OCI-LY7 (cell line): ENCODE measurements around the gene PARD3B. TPM values are rescaled to one million over a fixed set of nuclear protein-coding genes. Genes with fewer than 3 reads are reported as not detected.

ENCODE experiments used
- BruUV-seq: library from RNA; stranded (reverse); fragments of 400-500 nt; replicated peaks from 2 replicates; lab custom pipeline; 2021; lab: Mats Ljungman, UMichigan
- CTCF ChIA-PET: fragments of 300-600 bp; sonication (Branson Sonifier 250); formaldehyde crosslinking; loops from one replicate; lab custom pipeline; 2022; ENCODE audit warnings: antibody characterized with exemption; ENCODE audit not compliant: unreplicated experiment; lab: Charles Lee
- POLR2A ChIA-PET: fragments of 300-600 bp; sonication (Branson Sonifier 250); formaldehyde crosslinking; loops from one replicate; lab custom pipeline; 2022; ENCODE audit warnings: antibody characterized with exemption; lab: Charles Lee
- DNase-seq: peaks from one replicate; pipeline ENCODE4 v3.0.0-alpha.2; 2015; ENCODE audit warnings: low spot score
- H2AFZ ChIP-seq: fragments of 200-600 bp; sonication (generic), shearing (Covaris generic); 2 replicates; pipeline ENCODE4 v1.6.1; 2014; ENCODE audit warnings: mild to moderate bottlenecking, antibody characterized with exemption, low read length, moderate library complexity
- H3K27ac ChIP-seq: fragments of 200-600 bp; sonication (generic); 2 replicates; pipeline ENCODE4 v1.5.1; 2014; ENCODE audit warnings: mixed run types, low read depth, mild to moderate bottlenecking, moderate library complexity, low read length, inconsistent platforms; ENCODE audit not compliant: poor library complexity, severe bottlenecking
- H3K36me3 ChIP-seq: fragments of 200-600 bp; sonication (generic); 2 replicates; pipeline ENCODE4 v1.6.1; 2014; ENCODE audit warnings: mild to moderate bottlenecking, antibody characterized with exemption, low read length, moderate library complexity, mixed read lengths; ENCODE audit not compliant: insufficient read depth
- H3K4me1 ChIP-seq: fragments of 200-600 bp; sonication (generic); 2 replicates; pipeline ENCODE4 v1.5.1; 2014; ENCODE audit warnings: mild to moderate bottlenecking, low read length; ENCODE audit not compliant: insufficient read depth, poor library complexity, severe bottlenecking
- H3K4me2 ChIP-seq: fragments of 200-600 bp; sonication (generic); 2 replicates; pipeline ENCODE4 v1.6.1; 2014; ENCODE audit warnings: mild to moderate bottlenecking, low read length
- H3K4me3 ChIP-seq: fragments of 200-600 bp; sonication (generic); 2 replicates; pipeline ENCODE4 v1.5.1; 2014; ENCODE audit warnings: mild to moderate bottlenecking, low read depth, low read length; ENCODE audit not compliant: poor library complexity, severe bottlenecking
- H3K79me2 ChIP-seq: fragments of 200-600 bp; sonication (generic); 2 replicates; pipeline ENCODE4 v1.6.1; 2016; ENCODE audit warnings: low read depth, mild to moderate bottlenecking, low read length, moderate library complexity, mixed read lengths; ENCODE audit not compliant: insufficient read depth
- H3K9me2 ChIP-seq: fragments of 200-600 bp; sonication (generic); 2 replicates; pipeline ENCODE4 v1.6.1; 2016; ENCODE audit warnings: mild to moderate bottlenecking, low read length, mixed read lengths; ENCODE audit not compliant: insufficient read depth
- H3K9me3 ChIP-seq: fragments of 200-600 bp; sonication (generic); 2 replicates; pipeline ENCODE4 v1.6.1; 2014; ENCODE audit warnings: mild to moderate bottlenecking, mixed run types, low read length, mixed read lengths
- H4K20me1 ChIP-seq: fragments of 200-600 bp; sonication (generic); 2 replicates; pipeline ENCODE4 v1.6.1; 2014; ENCODE audit warnings: mild to moderate bottlenecking, antibody characterized with exemption, low read length, moderate library complexity, mixed read lengths; ENCODE audit not compliant: insufficient read depth
- CTCF ChIP-seq: fragments of 200-600 bp; sonication (generic); conservative IDR thresholded peaks from 2 replicates; pipeline ENCODE4 v1.5.1; 2014; ENCODE audit warnings: mild to moderate bottlenecking, antibody characterized with exemption, low read length, moderate library complexity, mixed read lengths
- EZH2phosphoT487 ChIP-seq: fragments of 200-600 bp; sonication (generic); IDR thresholded peaks from 2 replicates; pipeline ENCODE4 v1.6.1; 2018; ENCODE audit warnings: low read depth, borderline replicate concordance, mild to moderate bottlenecking, mixed run types, antibody characterized with exemption, low read length, moderate library complexity, mixed read lengths
- intact Hi-C: fragments of 100-400 bp; cut with micrococcal nuclease; formaldehyde crosslinking; loops from one replicate; pipeline ENCODE4 v1.10.0; 2022; ENCODE audit not compliant: unreplicated experiment
- total RNA-seq, 2 experiments: library from RNA; depleted of rRNA in 1 of 2; stranded (reverse); fragments of >200 nt in 1 of 2; shearing (Covaris generic) in 1 of 2; gene quantifications; 2 replicates each; pipeline ENCODE4 v1.2.3, GENCODE V29; 2014 to 2022

Gene PARD3B
- total RNA-seq, 2 experiments from 2014 or later = not detected

GRCh38 chr2:205343103-205343502 is 797.8 kb downstream of the PARD3B start:
- DNase-seq = no peak
- Histone ChIP-seq H3K9me3 (no peaks in the 10 kb centered on the region), H3K9me2 (no peaks in the 10 kb centered on the region), H2AFZ (no peak overlapping the region), H3K4me2 (no peak overlapping the region), H4K20me1 (no peaks in the 10 kb centered on the region), H3K36me3 (no peaks in the 10 kb centered on the region), H3K27ac (no peak overlapping the region), H3K79me2 (no peaks in the 10 kb centered on the region), H3K4me1 (no peaks in the 10 kb centered on the region), H3K4me3 (no peak overlapping the region)
- intact Hi-C loops = no loop called here
- BruUV-seq = no TSS peak
- no peak for TF ChIP-seq CTCF
- no peak for TF ChIP-seq EZH2phosphoT487
- ChIA-PET CTCF (no interaction called here), POLR2A (no interaction called here)

GRCh38 chr2:205346649-205347048 is 801.4 kb downstream of the PARD3B start:
- Histone ChIP-seq H3K4me2 (no peak overlapping the region), H2AFZ (no peak overlapping the region), H3K79me2 (no peaks in the 10 kb centered on the region), H3K9me2 (no peaks in the 10 kb centered on the region), H3K4me1 (no peaks in the 10 kb centered on the region), H3K4me3 (no peak overlapping the region), H3K36me3 (no peaks in the 10 kb centered on the region), H4K20me1 (no peaks in the 10 kb centered on the region), H3K27ac (no peak overlapping the region), H3K9me3 (no peaks in the 10 kb centered on the region)
- no TSS peak for BruUV-seq
- intact Hi-C loops = no loop called here
- TF ChIP-seq CTCF (no peak), EZH2phosphoT487 (no peak)
- ChIA-PET POLR2A (no interaction called here), CTCF (no interaction called here)
- no peak for DNase-seq

- H4K20me1 ChIP-seq = no peaks in the 10 kb centered on the region
- H3K9me2 ChIP-seq = no peaks in the 10 kb centered on the region
- H3K27ac ChIP-seq = no peak overlapping the region
- no peak overlapping the region for H2AFZ ChIP-seq
- no peaks in the 10 kb centered on the region for H3K36me3 ChIP-seq
- no peak for DNase-seq
- no peak overlapping the region for H3K4me2 ChIP-seq
- POLR2A ChIA-PET = interaction anchor here (0.7 kb wide), 1 partner anchor 39 kb away, joined by 5 read pairs; no protein-coding TSS in a partner anchor
- no peak overlapping the region for H3K4me3 ChIP-seq
- no TSS peak for BruUV-seq
- H3K79me2 ChIP-seq = no peaks in the 10 kb centered on the region
- TF ChIP-seq EZH2phosphoT487 = no peak
- TF ChIP-seq CTCF = no peak
- CTCF ChIA-PET = no interaction called here
- H3K9me3 ChIP-seq = no peaks in the 10 kb centered on the region
- no peaks in the 10 kb centered on the region for H3K4me1 ChIP-seq
- intact Hi-C loops = no loop called here
These were observed 802.6 kb downstream of the PARD3B start for GRCh38 chr2:205347899-205348298.
